ENCODE results near the gene CRB1. TPM values are rescaled to one million over a fixed set of nuclear protein-coding genes. Genes with fewer than 3 reads are reported as not detected.

Gene CRB1
- total RNA-seq, 4 donors from 2014 or later: 0.12 to 0.54 (median 0.33) TPM

DNA sequence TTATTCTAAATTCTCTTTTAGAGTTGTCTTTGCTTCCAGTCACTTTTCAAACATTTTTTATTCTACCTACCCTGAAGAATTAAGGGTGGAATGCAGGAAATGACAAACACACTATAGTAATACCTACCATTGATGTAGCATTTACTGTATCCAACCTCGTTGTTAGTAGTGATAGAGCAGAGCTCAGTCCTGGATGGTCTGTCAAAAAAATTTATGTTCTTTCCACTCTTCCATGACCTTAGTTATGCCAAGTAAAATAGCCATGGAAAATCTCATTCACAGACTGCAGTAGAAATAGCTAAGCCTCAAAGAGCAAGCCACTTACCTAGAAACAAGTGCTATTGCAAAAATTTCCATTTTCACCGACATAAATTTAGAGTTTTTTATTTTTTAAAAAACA, 74.6 kb downstream of the CRB1 start:
- Histone ChIP-seq H3K4me1 (no peaks in the 10 kb centered on the region), H3K4me3 (no peak overlapping the region), H3K27me3 (no peaks in the 10 kb centered on the region), H3K36me3 (no peaks in the 10 kb centered on the region), H3K9me3 (no peaks in the 10 kb centered on the region), H3K27ac (no peak overlapping the region)
- TF ChIP-seq, protein P1, sequence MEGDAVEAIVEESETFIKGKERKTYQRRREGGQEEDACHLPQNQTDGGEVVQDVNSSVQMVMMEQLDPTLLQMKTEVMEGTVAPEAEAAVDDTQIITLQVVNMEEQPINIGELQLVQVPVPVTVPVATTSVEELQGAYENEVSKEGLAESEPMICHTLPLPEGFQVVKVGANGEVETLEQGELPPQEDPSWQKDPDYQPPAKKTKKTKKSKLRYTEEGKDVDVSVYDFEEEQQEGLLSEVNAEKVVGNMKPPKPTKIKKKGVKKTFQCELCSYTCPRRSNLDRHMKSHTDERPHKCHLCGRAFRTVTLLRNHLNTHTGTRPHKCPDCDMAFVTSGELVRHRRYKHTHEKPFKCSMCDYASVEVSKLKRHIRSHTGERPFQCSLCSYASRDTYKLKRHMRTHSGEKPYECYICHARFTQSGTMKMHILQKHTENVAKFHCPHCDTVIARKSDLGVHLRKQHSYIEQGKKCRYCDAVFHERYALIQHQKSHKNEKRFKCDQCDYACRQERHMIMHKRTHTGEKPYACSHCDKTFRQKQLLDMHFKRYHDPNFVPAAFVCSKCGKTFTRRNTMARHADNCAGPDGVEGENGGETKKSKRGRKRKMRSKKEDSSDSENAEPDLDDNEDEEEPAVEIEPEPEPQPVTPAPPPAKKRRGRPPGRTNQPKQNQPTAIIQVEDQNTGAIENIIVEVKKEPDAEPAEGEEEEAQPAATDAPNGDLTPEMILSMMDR (IDR thresholded peaks at IDR 0.05): no peak
- TF ChIP-seq POLR2AphosphoS5 (IDR thresholded peaks at IDR 0.05) (no peak), EP300 (IDR thresholded peaks at IDR 0.05) (no peak), POLR2A (IDR thresholded peaks at IDR 0.05) (no peak)
- ATAC-seq: no peak
- 7 to 44% methylated on average over 2 of the region's 2 CpGs for WGBS, 2 donors (ENCODE audit: low coverage in 1 of 2)

DNA sequence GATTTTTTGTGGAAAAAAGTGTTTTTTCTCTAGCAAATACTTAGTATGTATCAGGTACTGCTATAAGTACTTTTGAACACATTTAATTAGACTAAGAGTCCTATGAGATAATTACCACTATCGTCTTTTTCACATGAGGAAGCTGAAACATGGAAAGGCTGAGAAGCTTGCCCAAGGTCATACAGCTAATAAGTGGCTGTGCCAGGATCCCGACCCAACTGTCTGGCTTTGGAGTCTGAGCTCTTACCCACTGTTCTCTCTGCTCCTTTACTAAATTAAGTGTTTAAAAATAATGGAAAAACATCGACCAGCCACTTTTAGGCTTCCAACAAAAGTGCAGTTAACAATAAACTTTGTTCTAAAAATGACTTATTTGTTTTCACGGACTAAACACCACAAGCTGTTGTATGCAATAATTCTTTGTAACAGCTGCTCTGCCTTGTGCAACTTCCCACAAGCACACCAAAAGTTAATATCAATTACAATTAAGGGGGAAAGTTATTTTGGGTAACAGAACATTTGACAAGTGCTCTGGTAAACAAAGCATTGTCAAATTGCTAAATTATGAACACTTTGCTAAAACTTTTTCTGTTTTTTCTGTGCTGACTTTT, 75.7 kb downstream of the CRB1 start:
- H3K9me3 ChIP-seq: no peaks in the 10 kb centered on the region
- no peaks in the 10 kb centered on the region for H3K4me1 ChIP-seq
- no peak for ATAC-seq
- no peak overlapping the region for H3K27ac ChIP-seq
- H3K27me3 ChIP-seq: no peaks in the 10 kb centered on the region
- TF ChIP-seq POLR2AphosphoS5 (IDR thresholded peaks at IDR 0.05) (no peak), POLR2A (IDR thresholded peaks at IDR 0.05) (no peak), EP300 (IDR thresholded peaks at IDR 0.05) (no peak)
- TF ChIP-seq, protein P1 (IDR thresholded peaks at IDR 0.05): no peak
- 40 to 50% methylated on average over 4 of the region's 4 CpGs for WGBS, 2 donors (ENCODE audit: low coverage in 1 of 2)
- no peak overlapping the region for H3K4me3 ChIP-seq
- H3K36me3 ChIP-seq: no peaks in the 10 kb centered on the region

DNA sequence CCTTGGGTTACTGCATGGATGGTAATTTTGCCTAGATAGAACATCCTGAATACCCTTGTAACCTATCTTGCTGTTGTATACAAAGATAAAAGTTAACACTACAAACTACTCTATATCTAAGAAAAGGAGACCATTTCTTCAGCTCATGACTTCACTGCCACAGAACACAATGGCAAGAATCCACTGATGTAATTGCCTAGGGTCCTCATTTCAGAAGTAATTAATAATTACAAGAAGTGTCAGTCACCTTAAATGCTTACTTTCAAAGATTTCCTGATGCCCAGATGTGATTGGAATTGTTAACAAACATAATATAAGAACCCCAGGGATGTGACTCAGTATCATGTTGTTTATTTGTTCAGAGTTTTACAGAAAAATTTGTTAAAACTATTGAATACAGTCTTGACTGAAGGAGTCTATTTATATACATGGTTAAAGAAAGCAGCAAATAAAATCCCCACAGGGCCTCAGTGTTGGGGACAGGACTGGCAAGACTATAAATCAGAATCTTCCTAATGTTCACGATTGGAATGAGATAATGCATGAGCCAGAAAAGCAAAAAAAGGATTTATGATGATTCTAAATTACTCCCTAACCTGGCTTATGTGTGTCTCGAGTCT, 83.9 kb downstream of the CRB1 start:
- Histone ChIP-seq H3K27ac (no peak overlapping the region), H3K4me3 (no peak overlapping the region), H3K36me3 (no peaks in the 10 kb centered on the region), H3K9me3 (no peaks in the 10 kb centered on the region), H3K4me1 (no peaks in the 10 kb centered on the region), H3K27me3 (no peaks in the 10 kb centered on the region)
- 31 to 46% methylated on average over 2 of the region's 2 CpGs for WGBS, 2 donors (ENCODE audit: low coverage in 1 of 2)
- no peak for ATAC-seq
- no peak for TF ChIP-seq POLR2A (IDR thresholded peaks at IDR 0.05)
- TF ChIP-seq, protein P1 (IDR thresholded peaks at IDR 0.05): no peak
- TF ChIP-seq POLR2AphosphoS5 (IDR thresholded peaks at IDR 0.05): no peak

DNA sequence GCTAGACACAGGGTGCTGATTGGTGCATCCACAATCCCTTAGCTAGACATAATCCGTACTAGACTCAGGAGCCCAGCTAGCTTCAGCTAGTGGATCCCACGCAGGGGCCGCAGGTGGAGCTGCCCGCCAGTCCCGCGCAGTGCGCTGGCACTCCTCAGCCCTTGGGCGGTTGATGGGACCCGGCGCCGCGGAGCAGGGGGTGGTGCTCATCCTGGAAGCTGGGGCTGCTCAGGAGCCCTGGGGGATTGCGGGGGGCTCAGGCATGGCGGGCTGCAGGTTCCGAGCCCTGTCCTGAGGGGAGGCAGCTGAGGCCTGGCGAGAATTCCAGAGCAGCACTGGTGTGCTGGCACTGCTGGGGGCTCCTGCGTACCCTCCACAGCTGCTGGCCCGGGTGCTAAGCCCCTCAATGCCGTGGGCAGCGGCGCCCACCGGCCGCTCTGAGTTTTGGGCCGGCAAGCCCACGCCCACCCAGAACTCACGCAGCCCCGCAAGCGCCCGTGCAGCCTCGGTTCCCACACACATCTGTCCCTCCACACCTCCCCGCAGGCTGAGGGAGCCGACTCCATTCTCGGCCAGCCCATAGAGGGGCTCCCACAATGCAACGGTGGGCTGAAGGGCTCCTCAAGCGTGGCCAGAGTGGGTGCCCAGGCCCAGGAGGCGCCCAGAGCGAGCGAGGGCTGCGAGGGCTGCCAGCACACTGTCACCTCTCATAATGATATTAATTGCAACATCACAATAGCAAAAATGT, 87.4 kb downstream of the CRB1 start:
- H3K4me1 ChIP-seq: no peaks in the 10 kb centered on the region
- no peaks in the 10 kb centered on the region for H3K9me3 ChIP-seq
- TF ChIP-seq POLR2A (IDR thresholded peaks at IDR 0.05) (no peak), EP300 (IDR thresholded peaks at IDR 0.05) (no peak)
- H3K36me3 ChIP-seq: no peaks in the 10 kb centered on the region
- 93% methylated on average over 13 of the region's 39 CpGs; no CpG with 5 or more reads in 1 of the 2 donors for WGBS, 2 donors (ENCODE audit: low coverage in 1 of 2)
- no peak for ATAC-seq
- no peak overlapping the region for H3K4me3 ChIP-seq
- no peaks in the 10 kb centered on the region for H3K27me3 ChIP-seq
- H3K27ac ChIP-seq: no peak overlapping the region

DNA sequence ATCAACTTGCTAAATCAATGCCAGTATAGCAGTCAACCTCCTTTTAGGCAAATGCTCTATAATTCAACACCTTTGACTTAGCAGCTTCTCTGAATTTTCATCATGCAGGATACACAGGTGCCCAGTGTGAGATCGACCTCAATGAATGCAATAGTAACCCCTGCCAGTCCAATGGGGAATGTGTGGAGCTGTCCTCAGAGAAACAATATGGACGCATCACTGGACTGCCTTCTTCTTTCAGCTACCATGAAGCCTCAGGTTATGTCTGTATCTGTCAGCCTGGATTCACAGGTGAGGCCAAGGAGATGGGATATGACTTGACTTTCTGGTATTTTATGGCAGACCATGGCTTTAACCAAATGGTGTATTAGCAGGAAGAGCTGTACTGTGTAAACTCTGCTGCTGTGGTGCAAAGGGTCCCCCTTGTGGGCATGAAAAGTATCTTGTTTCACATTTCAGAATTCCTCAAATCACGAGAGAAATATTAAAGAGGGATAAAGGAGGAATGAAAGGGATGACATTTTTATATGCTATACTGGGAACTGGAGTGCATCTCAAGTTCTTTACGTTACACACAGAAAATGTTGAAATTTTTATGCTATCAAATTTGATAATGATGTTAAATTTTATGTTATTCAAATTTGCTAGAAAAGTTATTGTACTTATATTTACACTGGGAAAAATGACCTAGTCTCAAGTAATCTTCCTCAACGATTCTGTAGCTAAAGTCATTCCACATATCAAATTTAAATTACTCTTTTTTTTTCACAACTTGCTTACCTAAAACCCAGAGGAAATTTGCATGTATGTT, 88.9 kb downstream of the CRB1 start:
- no peaks in the 10 kb centered on the region for H3K27me3 ChIP-seq
- H3K27ac ChIP-seq: no peak overlapping the region
- no peaks in the 10 kb centered on the region for H3K9me3 ChIP-seq
- no peak overlapping the region for H3K4me3 ChIP-seq
- no peak for ATAC-seq
- no peaks in the 10 kb centered on the region for H3K36me3 ChIP-seq
- no peak for TF ChIP-seq POLR2A (IDR thresholded peaks at IDR 0.05)
- TF ChIP-seq, protein P1 (IDR thresholded peaks at IDR 0.05): peak; percentile 25 to 60 (median 44)
- WGBS, 2 donors (ENCODE audit: low coverage in 1 of 2): 38 to 57% methylated on average over 3 to 5 of the region's 5 CpGs
- H3K4me1 ChIP-seq: no peaks in the 10 kb centered on the region

Data from gastroesophageal sphincter (tissue), 4 donors.